Endodermal cell (in vitro differentiated cells): ENCODE results near the gene MACROD2. TPM values are rescaled to one million over a fixed set of nuclear protein-coding genes. Genes with fewer than 3 reads are reported as not detected.

Experiments
- DNase-seq: peaks from one replicate; pipeline ENCODE4 v3.0.0-alpha.2; 2017
- H3K27ac ChIP-seq: 2 replicates; pipeline ENCODE4 v1.5.1; 2013; ENCODE audit warnings: mild to moderate bottlenecking, low read depth, low read length, moderate library complexity
- H3K27me3 ChIP-seq: 2 replicates; pipeline ENCODE4 v1.6.1; 2013; ENCODE audit warnings: mild to moderate bottlenecking, low read length, moderate library complexity; ENCODE audit not compliant: insufficient read depth, control insufficient read depth, poor library complexity, severe bottlenecking
- H3K36me3 ChIP-seq: 2 replicates; pipeline ENCODE4 v1.7.0; 2013; ENCODE audit warnings: mild to moderate bottlenecking, low read length, moderate library complexity; ENCODE audit not compliant: control insufficient read depth, insufficient read depth
- H3K4me1 ChIP-seq: one replicate; pipeline ENCODE4 v1.7.0; 2013; ENCODE audit warnings: low read length; ENCODE audit not compliant: control insufficient read depth, insufficient read depth
- H3K4me3 ChIP-seq: 2 replicates; pipeline ENCODE4 v1.5.1; 2013; ENCODE audit warnings: mild to moderate bottlenecking, low read length, moderate library complexity
- H3K9ac ChIP-seq: 2 replicates; pipeline ENCODE4 v1.6.1; 2013; ENCODE audit warnings: mild to moderate bottlenecking, low read length, moderate library complexity; ENCODE audit not compliant: poor library complexity, severe bottlenecking; ENCODE audit errors: extremely low read depth
- H3K9me3 ChIP-seq: 2 replicates; pipeline ENCODE4 v1.6.1; 2013; ENCODE audit warnings: mild to moderate bottlenecking, low read length, moderate library complexity; ENCODE audit not compliant: control insufficient read depth
- H3K27ac Mint-ChIP-seq: 2 replicates; pipeline ENCODE4 v1.8.0; 2020; ENCODE audit warnings: mixed read lengths
- H3K27me3 Mint-ChIP-seq: 2 replicates; pipeline ENCODE4 v1.8.0; 2021; ENCODE audit warnings: mild to moderate bottlenecking, mixed read lengths; ENCODE audit not compliant: insufficient read depth
- H3K36me3 Mint-ChIP-seq: 2 replicates; pipeline ENCODE4 v1.8.0; 2020; ENCODE audit warnings: low read depth, mixed read lengths
- H3K4me1 Mint-ChIP-seq: 2 replicates; pipeline ENCODE4 v1.8.0; 2020; ENCODE audit warnings: mixed read lengths
- H3K4me3 Mint-ChIP-seq: 2 replicates; pipeline ENCODE4 v1.8.0; 2020; ENCODE audit warnings: mild to moderate bottlenecking, moderate library complexity, mixed read lengths
- H3K9me3 Mint-ChIP-seq: 2 replicates; pipeline ENCODE4 v1.8.0; 2020; ENCODE audit warnings: mild to moderate bottlenecking, mixed read lengths
- WGBS, 2 experiments: methylation state at CpG; one replicate each; pipeline versions ENCODE4 v1.1.5 to v1.1.7; 2013; ENCODE audit warnings: missing lambda C conversion rate in 2 of 2, mixed read lengths in 1 of 2; ENCODE audit not compliant: insufficient coverage in 1 of 2, insufficient read length in 1 of 2; 5-methylcytosine and 5-hydroxymethylcytosine counted together
- total RNA-seq, 2 donors: library from RNA; stranded (reverse); fragmentation: NEBNext Ultra II Directional in 1 of 2; extraction: Animal tissue kit (Norgen Biotek cat#: 25700) in 1 of 2; gene quantifications; 2 replicates in 1 of 2; 3 replicates in 1 of 2; pipeline ENCODE4 v1.2.1, GENCODE V29; 2021
- TF ChIP-seq, protein P1 (sequence below): fragments of 200-600 bp; sonication (generic); conservative IDR thresholded peaks from 2 replicates; pipeline ENCODE4 v1.5.0; 2021; ENCODE audit warnings: antibody characterized with exemption, mild to moderate bottlenecking

MACROD2 gene
- total RNA-seq, 2 donors from 2014 or later: 2.3 to 4.8 TPM

DNA sequence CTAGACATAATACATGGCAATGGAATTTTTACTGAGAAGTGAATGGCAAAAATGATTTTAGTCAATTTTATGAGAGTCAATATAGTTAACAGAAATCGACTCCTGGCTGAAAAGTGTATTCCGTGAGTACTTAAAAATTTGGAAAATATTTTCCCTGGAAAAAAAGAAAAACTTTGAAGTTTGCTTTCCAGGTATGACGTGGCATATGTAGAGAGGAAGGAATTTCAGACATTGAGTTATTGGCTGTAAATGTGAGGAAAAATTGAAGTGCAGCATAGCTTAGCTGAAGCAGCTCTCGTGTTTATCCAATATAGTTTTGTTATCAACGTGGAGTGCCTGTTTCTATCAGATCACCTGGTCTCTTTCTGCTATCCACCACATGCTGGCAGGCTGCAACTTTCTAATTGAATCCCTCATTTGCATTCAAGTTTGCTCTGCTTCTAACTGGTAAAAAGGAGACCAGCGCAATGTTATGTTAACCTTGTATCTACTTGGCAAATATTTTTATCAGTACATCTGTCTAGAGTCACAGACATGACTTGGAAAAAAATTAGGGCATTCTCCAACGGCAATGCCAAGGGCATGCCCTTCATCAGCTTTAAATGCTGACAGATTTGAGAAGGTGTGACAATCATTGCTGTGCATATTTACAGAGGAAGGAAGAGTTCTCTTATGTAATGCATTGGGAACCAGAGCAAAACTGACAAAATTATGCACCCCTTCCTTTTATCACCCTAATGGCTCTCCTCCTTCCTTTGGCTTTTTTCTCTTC, 1444.9 kb downstream of the MACROD2 start:
- Histone ChIP-seq H3K4me3 (no peak overlapping the region), H3K4me1 (peaks cover 11% of the 10 kb centered on the region), H3K9me3 (no peaks in the 10 kb centered on the region), H3K27me3 (no peaks in the 10 kb centered on the region), H3K27ac (no peak overlapping the region), H3K9ac (no peak overlapping the region), H3K36me3 (no peaks in the 10 kb centered on the region)
- DNase-seq: no peak
- H3K27ac Mint-ChIP-seq: no peak overlapping the region
- peaks cover 18% of the 10 kb centered on the region for H3K4me1 Mint-ChIP-seq
- H3K4me3 Mint-ChIP-seq: no peak overlapping the region
- peaks cover 4% of the 10 kb centered on the region for H3K9me3 Mint-ChIP-seq
- no peaks in the 10 kb centered on the region for H3K27me3 Mint-ChIP-seq
- H3K36me3 Mint-ChIP-seq: no peaks in the 10 kb centered on the region
- whole genome bisulfite sequencing, 2 experiments: 67 to 70% methylated on average over 6 to 7 of the region's 7 CpGs
- TF ChIP-seq, protein P1, sequence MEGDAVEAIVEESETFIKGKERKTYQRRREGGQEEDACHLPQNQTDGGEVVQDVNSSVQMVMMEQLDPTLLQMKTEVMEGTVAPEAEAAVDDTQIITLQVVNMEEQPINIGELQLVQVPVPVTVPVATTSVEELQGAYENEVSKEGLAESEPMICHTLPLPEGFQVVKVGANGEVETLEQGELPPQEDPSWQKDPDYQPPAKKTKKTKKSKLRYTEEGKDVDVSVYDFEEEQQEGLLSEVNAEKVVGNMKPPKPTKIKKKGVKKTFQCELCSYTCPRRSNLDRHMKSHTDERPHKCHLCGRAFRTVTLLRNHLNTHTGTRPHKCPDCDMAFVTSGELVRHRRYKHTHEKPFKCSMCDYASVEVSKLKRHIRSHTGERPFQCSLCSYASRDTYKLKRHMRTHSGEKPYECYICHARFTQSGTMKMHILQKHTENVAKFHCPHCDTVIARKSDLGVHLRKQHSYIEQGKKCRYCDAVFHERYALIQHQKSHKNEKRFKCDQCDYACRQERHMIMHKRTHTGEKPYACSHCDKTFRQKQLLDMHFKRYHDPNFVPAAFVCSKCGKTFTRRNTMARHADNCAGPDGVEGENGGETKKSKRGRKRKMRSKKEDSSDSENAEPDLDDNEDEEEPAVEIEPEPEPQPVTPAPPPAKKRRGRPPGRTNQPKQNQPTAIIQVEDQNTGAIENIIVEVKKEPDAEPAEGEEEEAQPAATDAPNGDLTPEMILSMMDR: no peak

DNA sequence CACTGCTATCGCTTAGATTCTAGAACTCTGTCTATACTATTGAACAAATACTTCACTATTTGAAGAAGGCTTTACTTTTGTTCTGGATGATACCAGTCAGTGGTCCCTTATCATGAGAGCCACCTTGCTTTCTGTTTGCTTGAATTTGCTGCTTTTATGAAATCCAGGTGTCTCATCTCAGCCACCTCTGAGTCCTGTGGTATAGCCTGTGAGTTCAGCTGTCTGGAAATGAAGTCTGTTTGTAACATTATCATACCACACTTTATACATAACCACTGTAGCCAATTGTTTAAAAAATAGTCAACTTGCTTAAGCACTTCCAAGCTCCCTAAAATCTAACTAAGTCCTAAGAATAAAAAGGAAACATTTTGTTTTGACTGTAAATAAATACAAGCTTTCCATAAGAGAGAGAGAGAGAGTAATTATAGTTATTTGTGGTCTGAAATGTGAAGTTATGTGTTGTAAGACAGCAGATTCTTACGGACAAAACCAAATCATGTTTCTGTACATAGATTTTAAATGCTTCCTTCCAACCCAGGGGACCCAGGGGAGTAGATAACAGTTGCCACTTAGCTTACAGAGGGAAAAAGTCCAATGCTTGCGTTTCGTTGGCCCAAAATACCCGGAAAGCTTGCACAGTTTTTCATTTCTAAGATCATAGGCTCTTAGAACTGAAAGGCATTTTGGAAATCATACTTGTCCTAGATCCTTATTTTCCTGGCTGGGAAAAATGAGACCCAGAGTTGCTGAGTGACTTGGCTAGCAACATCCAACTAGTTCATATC, 1449.9 kb downstream of the MACROD2 start:
- Histone ChIP-seq H3K4me1 (peaks cover 2% of the 10 kb centered on the region), H3K9ac (no peak overlapping the region), H3K9me3 (no peaks in the 10 kb centered on the region), H3K4me3 (no peak overlapping the region), H3K27me3 (no peaks in the 10 kb centered on the region), H3K36me3 (no peaks in the 10 kb centered on the region), H3K27ac (no peak overlapping the region)
- WGBS, 2 experiments: 94 to 98% methylated on average over 4 to 5 of the region's 5 CpGs
- H3K4me1 Mint-ChIP-seq: peaks cover 11% of the 10 kb centered on the region
- H3K27ac Mint-ChIP-seq: no peak overlapping the region
- H3K4me3 Mint-ChIP-seq: no peak overlapping the region
- no peaks in the 10 kb centered on the region for H3K36me3 Mint-ChIP-seq
- no peaks in the 10 kb centered on the region for H3K27me3 Mint-ChIP-seq
- TF ChIP-seq, protein P1: no peak
- no peak for DNase-seq
- H3K9me3 Mint-ChIP-seq: no peaks in the 10 kb centered on the region

DNA sequence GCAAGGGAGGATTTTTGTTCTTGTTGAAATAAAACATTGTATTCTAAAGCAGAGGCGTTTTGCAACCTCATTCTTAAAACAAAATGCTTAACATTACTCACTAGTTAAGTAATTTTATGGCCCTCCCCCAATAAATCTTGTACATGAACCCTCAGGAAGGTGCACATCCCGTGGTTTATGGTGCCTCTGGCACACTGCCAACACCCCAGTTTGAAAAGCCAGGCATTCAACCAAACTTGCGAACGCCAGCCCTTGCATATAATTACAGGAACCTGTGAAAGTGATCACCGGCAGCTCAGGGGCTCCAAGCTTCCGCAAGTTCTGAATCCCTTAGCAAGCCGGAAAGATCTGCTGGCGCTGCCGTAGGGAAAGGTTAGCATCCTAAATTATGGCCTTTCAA, 1451.1 kb downstream of the MACROD2 start:
- Mint-ChIP-seq H3K9me3 (no peaks in the 10 kb centered on the region), H3K27me3 (no peaks in the 10 kb centered on the region), H3K4me3 (no peak overlapping the region), H3K4me1 (peaks cover 1% of the 10 kb centered on the region), H3K27ac (no peak overlapping the region), H3K36me3 (no peaks in the 10 kb centered on the region)
- no peak for DNase-seq
- WGBS, 2 experiments: 96 to 100% methylated on average over 3 to 9 of the region's 9 CpGs
- no peaks in the 10 kb centered on the region for H3K27me3 ChIP-seq
- H3K36me3 ChIP-seq: no peaks in the 10 kb centered on the region
- TF ChIP-seq, protein P1: no peak
- no peaks in the 10 kb centered on the region for H3K4me1 ChIP-seq
- H3K4me3 ChIP-seq: no peak overlapping the region
- H3K27ac ChIP-seq: no peak overlapping the region
- no peaks in the 10 kb centered on the region for H3K9me3 ChIP-seq
- no peak overlapping the region for H3K9ac ChIP-seq
